ES-I3 (cell line): Measurements from ENCODE around the gene GID4.

Source experiments
- H3K36me3 ChIP-seq: 2 replicates; pipeline ENCODE4 v1.6.1; 2013; ENCODE audit warnings: mild to moderate bottlenecking, low read length, control low read depth, moderate library complexity; ENCODE audit not compliant: insufficient read depth
- H3K4me1 ChIP-seq: 2 replicates; pipeline ENCODE4 v1.6.1; 2013; ENCODE audit warnings: mild to moderate bottlenecking, control low read depth, low read length; ENCODE audit not compliant: insufficient read depth
- H3K9ac ChIP-seq: 2 replicates; pipeline ENCODE4 v1.6.1; 2013; ENCODE audit warnings: low read depth, mild to moderate bottlenecking, low read length, moderate library complexity
- H3K9me3 ChIP-seq: 2 replicates; pipeline ENCODE4 v1.6.1; 2013; ENCODE audit warnings: mild to moderate bottlenecking, low read length, moderate library complexity; ENCODE audit not compliant: control insufficient read depth, insufficient read depth

Gene GID4

DNA sequence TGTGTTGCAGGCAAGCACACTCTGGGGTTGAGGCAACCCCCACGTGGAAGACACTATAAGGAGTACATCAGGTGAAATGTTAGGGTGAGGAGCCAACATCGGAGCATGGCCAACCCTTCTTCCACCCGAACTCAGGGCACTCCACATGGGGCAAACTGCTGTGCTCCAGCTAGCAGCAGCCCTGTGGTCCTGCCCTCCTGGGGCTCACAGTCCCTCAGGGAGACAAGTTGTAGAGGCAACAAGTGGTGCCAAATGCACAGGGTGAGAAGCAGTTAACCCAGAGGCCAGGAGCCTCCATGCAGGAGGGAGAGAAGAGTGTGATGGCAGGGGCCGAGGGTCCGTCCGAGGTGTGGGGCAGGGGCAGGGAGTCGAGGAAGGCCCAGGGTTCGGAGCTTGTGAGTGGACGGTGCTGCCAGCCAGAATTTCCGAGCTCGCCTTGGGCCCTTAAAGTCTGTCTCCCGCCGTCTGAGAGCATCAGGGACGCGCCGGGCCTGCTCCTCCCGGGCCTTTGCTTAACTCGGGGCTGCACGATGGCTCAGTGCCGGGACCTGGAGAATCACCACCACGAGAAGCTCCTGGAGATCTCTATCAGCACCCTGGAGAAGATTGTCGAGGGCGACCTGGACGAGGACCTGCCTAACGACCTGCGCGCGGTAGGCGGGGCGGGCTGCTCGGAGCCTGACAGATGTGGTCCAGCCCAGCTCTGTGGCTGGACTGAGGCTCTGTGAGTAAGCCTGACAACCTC is 32.5 kb upstream of the GID4 start:
- no peaks in the 10 kb centered on the region for H3K36me3 ChIP-seq
- no peaks in the 10 kb centered on the region for H3K9me3 ChIP-seq
- no peaks in the 10 kb centered on the region for H3K4me1 ChIP-seq
- H3K9ac ChIP-seq: no peak overlapping the region

DNA sequence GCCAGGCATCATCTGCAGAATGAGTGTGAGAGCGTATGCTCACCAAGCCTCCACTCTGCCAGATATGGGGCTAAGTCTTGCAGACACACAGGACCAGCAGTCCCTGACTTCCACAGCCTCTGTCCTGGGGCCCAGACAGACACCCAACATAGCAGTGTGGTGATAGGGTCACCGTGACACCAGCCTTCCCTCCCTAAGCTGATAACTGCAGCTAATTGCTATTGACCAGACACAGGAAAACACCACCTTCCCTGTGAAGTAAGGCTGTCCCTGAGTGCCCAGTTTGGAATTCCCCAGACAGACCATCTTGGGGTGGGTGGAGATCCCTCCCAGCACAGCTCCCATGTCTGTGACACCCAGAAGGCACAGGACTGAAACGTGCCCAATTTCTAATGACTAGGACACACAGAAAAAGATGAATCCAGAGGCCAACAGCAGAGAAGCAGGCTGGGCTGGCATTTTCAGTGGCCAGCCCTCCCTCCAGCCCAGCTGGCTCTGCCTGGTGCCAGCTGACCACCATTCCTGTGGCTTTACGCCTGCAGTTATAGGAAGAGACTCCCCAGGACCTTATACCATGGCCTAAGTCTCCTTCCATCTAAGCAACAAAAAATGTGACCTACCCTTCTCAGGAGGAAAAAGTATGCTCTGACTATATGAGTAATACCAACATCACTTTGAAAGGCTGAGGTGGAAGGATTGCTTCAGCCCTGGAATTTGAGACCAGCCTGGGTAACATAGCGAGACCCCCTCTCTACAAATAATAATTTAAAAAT is 30.5 kb upstream of the GID4 start:
- Histone ChIP-seq H3K9me3 (no peaks in the 10 kb centered on the region), H3K9ac (no peak overlapping the region), H3K4me1 (no peaks in the 10 kb centered on the region), H3K36me3 (no peaks in the 10 kb centered on the region)

DNA sequence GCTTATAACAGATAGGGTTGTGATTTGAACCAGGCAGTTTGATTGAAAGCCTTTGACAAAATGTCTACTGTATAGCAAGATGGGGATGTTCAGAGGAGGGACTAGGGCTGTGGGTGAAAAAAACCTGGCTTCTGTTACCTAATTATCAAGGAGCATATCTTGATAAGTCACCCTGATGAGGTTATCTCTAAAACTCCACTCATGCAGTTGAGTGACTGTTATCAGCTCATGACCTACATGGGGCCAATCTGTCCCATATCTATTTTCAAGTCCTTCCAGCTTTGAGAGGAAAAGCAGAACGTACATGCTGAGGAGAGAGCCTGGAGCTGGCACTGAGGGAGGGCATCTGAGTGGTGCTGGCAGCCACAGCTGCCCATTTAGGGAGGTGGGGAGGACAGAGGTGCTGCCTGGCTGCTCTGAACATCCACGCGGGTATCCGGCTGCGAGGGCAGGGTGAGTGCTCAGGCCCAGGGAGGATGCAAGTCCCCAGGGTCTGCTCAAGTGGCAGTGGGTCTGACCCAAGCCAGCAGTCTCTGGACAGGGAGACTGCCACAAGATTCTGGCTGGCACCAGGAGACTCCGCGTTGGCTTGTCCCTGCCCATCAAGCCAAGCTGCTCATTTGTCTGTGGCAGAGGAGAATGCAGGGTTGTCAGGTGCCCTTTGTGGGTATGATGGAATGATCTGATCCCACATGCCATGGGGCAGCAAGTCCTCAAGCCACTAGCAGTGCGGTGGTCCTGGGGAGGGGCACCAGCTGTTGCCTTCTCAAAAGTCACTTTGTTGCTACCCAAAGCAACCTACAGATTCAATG is 29.4 kb upstream of the GID4 start:
- no peaks in the 10 kb centered on the region for H3K4me1 ChIP-seq
- no peaks in the 10 kb centered on the region for H3K9me3 ChIP-seq
- H3K36me3 ChIP-seq: no peaks in the 10 kb centered on the region
- no peak overlapping the region for H3K9ac ChIP-seq

DNA sequence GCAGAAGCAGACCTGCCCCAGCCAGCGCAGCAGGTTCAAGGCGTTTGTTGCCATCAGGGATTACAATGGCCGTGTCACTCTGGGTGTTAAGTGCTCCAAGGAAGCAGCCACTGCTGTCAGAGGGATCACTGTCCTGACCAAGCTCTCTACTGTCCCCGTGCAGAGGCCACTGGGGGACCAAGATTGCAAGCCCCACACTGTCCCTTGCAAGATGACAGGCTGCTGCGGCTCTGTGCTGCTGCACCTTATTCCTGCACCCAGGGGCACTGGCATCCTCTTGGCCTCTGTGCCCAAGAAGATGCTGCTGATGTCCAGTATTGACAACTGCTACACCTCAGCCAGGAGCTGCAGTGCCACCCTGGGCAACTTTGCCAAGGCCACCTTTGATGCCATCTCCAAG is 27.9 kb upstream of the GID4 start:
- H3K36me3 ChIP-seq: no peaks in the 10 kb centered on the region; the same call in 1 of the 2 replicates
- H3K9me3 ChIP-seq: no peaks in the 10 kb centered on the region
- no peak overlapping the region for H3K9ac ChIP-seq
- H3K4me1 ChIP-seq: no peaks in the 10 kb centered on the region

DNA sequence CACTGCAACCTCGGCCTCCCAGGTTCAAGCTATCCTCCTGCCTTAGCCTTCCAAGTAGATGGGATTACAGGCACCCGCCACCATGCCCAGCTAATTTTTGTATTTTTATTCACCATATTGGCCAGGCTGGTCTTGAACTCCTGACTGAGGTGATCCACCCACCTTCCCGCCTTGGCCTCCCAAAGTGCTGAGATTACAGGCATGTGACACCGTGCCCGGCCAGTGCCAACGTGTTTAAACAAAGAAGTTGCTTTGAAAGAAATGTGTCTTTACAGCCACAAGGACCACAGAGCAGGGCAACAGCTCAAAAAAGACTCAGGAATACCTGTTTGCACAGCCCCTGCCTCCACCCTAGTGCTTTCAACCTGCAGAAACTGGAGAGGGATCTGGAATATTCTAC is 25.2 kb upstream of the GID4 start:
- Histone ChIP-seq H3K9me3 (no peaks in the 10 kb centered on the region), H3K9ac (no peak overlapping the region), H3K4me1 (no peaks in the 10 kb centered on the region), H3K36me3 (no peaks in the 10 kb centered on the region; the same call in 1 of the 2 replicates)

DNA sequence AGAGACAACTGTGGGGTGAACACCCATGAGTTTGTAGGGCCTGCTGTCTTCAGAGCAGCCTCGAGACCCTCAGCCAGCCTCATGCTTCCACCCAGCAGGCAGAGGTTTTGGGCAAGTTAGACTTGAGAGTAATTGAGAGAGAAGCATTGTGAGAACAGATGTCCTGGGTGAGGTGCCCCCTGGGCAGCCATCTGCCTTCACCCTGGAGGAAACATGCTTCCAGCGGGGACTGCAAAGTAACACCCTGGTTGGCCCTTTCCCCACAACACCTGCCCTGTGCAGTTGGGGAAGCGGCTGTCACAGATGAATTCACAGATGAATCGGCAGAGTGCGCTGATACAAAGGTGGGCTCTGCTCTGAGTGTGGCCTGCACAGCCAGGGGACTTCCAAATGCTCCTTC is 23.6 kb upstream of the GID4 start:
- H3K36me3 ChIP-seq: no peaks in the 10 kb centered on the region; the same call in 1 of the 2 replicates
- H3K9me3 ChIP-seq: no peaks in the 10 kb centered on the region
- no peak overlapping the region for H3K9ac ChIP-seq
- no peaks in the 10 kb centered on the region for H3K4me1 ChIP-seq

DNA sequence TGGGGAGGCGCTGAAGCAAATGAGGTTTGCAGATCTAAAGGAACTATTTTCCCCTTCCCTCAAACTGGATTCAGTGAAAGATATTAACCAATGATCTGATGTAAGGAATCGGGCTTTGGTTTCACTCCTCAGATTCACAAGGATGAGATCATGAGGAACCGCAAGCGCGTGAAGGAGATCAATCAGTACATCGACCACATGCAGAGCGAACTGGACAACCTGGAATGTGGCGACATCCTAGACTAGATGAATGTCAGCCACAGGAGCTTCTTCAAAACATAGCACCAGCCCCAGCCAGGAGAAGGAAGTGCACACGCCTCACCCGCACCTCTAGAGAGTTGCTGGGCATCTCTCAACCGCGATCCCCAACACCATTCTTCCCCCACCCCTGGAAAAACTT is 22.8 kb upstream of the GID4 start:
- Histone ChIP-seq H3K9me3 (no peaks in the 10 kb centered on the region), H3K36me3 (no peaks in the 10 kb centered on the region; the same call in 1 of the 2 replicates), H3K9ac (no peak overlapping the region), H3K4me1 (no peaks in the 10 kb centered on the region)

DNA sequence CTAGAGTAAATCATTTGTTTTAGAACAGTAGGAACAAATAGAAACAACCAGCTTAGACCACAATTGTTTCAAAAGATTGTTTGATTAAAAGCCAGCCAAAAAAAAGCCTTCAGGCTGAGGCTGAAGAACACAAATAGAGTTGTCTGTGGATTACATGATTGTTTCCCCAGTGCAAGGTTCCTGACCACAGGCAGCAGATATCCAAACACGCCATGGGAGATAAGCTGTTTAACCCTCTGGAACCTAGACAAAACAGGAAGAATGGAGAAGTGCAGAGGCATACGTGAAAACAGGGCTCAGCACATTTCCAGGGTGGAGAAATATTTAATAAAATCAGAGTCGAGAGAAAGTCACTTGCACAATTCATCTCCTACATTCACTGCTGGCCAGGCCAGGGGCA is 21.2 kb upstream of the GID4 start:
- Histone ChIP-seq H3K9ac (no peak overlapping the region), H3K36me3 (no peaks in the 10 kb centered on the region; the same call in 1 of the 2 replicates), H3K9me3 (no peaks in the 10 kb centered on the region), H3K4me1 (no peaks in the 10 kb centered on the region)

DNA sequence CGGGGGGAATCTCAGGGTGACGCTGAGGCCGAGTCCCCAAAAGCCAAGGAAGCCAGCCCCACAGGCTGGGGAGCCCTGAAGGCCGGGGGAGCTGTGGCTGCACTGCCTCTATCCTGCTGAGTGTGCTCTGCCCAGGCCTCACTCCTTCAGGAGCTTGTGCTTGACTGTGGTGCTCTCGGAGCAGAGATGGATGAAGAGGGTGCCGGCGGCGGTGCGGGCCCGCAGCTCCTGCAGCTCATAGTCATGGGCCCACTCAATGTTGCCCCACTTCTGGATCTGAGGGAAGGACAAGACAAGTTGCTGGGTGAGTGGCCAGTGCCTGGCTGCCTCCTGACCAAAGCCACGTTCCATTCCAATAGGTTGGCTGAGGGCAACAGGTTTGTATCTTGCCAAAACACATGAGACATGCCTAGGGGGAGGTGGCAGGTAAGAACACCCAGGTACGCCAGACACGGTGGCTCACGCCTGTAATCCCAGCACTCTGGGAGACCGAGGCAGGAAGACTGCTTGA is 20.7 kb upstream of the GID4 start:
- Histone ChIP-seq H3K9me3 (no peaks in the 10 kb centered on the region), H3K4me1 (no peaks in the 10 kb centered on the region), H3K36me3 (no peaks in the 10 kb centered on the region; the same call in 1 of the 2 replicates), H3K9ac (no peak overlapping the region)

DNA sequence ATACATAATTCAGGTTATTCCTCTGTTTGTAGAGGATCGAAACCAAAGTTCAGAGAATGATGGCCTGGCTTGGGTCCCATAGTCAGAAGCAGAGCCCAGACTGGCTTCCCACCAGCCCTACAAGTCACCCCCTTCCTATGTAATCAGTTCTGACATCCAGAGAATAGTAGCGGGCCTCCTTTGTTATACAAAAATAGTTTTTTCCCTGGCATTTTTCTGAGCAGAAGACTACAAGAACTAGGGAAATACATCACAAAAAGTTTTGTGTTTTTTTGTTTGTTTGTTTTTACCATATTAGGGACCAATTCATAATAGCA is 19.4 kb upstream of the GID4 start:
- Histone ChIP-seq H3K36me3 (no peaks in the 10 kb centered on the region; the same call in 1 of the 2 replicates), H3K4me1 (no peaks in the 10 kb centered on the region), H3K9me3 (no peaks in the 10 kb centered on the region)

DNA sequence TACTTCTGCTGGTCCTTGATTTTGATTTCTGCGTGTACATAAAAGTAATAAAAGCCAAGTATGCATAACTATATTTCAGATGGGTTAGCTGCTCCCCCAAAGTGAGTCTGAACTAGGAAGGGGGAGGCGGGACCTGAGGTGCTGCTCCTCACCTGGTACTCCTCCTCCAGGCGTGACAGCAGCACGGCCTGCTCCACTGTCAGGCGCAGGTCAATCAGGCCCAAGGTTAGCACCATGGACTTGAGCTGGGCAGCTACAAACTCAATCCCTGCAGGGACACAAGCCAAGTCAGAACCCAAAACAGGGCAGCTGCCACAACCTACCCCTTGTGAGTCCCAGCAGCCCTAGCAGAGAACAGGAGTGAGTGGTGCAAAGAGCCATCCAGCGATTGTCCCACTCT is 18.2 kb upstream of the GID4 start:
- Histone ChIP-seq H3K36me3 (no peaks in the 10 kb centered on the region), H3K9me3 (no peaks in the 10 kb centered on the region), H3K9ac (no peak overlapping the region), H3K4me1 (no peaks in the 10 kb centered on the region)

More for the DNA sequence above, 19.4 kb upstream of the GID4 start:
- H3K9ac ChIP-seq: no peak overlapping the region

DNA sequence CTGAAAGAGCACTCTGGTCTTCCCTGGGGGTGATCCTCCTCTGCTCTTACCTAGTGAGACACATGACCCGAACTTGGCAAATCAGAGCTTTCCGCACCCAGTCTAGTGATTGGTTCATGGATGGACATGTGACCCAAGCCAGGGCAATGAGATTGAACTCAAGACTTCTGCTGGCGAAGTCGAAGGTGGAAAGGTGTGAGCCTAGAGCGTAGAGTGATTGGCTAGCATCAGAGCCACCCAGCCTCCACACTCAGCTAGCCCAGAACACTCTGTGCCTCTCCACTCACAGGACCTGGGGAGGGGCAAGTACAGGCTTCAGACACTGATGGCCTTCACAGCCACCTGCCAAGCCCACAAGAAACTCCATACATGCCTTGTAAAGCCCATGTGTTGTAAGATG is 17.8 kb upstream of the GID4 start:
- Histone ChIP-seq H3K9ac (no peak overlapping the region), H3K36me3 (no peaks in the 10 kb centered on the region), H3K4me1 (no peaks in the 10 kb centered on the region), H3K9me3 (no peaks in the 10 kb centered on the region)

DNA sequence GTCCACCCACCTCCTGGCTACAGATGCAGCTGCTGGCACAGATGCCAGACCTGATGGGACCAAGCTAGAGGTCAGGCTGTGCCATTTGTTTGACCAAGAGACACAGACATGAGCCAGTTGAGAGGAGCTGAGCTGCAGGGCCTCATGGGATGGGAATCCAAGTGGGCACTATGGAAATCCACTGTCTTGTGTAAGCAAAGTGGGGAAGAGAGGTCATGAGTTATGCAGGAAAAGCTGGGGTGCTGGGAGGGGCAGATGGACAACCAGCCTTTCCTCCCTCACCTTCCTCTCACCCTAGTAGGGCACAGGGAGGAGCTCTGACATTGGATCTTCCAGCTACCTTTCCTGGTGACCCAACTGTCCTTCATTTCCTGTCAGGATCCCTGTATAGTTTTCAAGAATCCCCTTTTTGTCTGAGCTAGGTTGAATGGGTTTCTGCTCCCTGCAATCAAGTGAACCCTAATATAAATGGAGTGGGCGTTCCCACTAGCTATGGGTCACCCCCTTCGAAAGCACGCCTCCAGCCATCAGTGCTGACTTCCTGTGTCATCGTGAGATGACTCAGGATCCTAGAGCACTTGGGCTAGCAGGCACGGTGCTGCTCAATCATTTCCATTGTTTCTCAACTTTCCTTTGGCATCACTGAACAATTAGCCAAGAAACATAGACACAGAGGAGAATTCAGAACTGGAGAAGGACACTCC is 13.8 kb upstream of the GID4 start:
- H3K9me3 ChIP-seq: no peaks in the 10 kb centered on the region
- H3K9ac ChIP-seq: no peak overlapping the region
- no peaks in the 10 kb centered on the region for H3K4me1 ChIP-seq
- H3K36me3 ChIP-seq: no peaks in the 10 kb centered on the region; the same call in 1 of the 2 replicates
